Left renal cortex interstitium (tissue), 4 donors: ENCODE measurements around the gene GRHL3. TPM values are rescaled to one million over a fixed set of nuclear protein-coding genes. Genes with fewer than 3 reads are reported as not detected.

Experiments
- DNase-seq, 4 donors: peaks; one replicate each; pipeline ENCODE4 v3.0.0-alpha.2; 2013; ENCODE audit warnings: low read depth in 4 of 4, low spot score in 2 of 4, missing footprints in 1 of 4
- polyA plus RNA-seq, 4 donors: library from polyadenylated mRNA; unstranded; fragments of 120-200 nt; gene quantifications; one replicate each; pipeline ENCODE4 v1.2.1, GENCODE V29; 2013; ENCODE audit not compliant: insufficient read length in 4 of 4

GRHL3 gene
- polyA plus RNA-seq, 4 donors = 2.7 to 6.1 (median 4.5) TPM

- DNase-seq = no peak
These were observed 47.5 kb downstream of the GRHL3 start for GRCh38 chr1:24366707-24367106.

DNA sequence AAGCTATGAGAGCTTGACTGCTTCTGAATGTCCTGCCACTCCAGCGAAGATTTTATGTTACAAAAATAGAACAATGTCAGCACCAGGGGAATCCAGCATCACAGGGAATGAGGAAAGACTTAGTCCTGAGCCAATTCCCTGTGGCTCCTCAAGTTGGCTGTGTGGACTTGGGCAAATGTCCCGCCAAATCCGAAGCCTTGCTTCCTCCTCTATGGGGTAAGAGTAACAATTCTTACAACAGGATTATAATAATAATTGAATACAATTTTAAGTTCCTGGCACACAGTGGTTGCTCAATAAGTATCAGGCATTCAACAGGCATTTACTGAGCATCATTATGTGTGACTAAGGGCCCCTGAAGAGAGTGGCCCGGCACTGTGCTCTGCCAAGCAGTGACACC, 50.0 kb downstream of the GRHL3 start:
- DNase-seq = no peak

DNA sequence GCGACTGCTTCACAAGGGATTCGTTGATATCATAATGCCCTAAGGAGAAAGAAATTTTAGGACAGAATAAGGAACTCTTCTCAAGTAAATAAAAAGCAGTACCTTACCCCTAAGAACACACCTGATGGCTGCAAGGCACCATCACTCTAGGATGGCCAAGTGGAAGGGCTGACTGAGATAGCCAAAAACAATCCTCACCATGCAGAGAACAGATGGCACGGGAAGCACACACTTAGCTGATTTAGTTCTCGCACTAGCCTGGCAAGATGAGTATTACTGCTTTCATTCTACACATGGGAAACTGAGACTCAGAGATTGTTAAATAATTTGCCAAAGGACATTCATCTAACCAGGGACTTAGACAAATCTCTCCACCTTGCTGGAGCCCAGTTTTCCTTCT, 50.6 kb downstream of the GRHL3 start:
- no peak for DNase-seq

GRCh38 chr1:24373044-24373443, 53.9 kb downstream of the GRHL3 start:
- DNase-seq = no peak

GRCh38 chr1:24373710-24374109, 54.6 kb downstream of the GRHL3 start:
- no peak for DNase-seq

- no peak for DNase-seq
These were observed 56.0 kb downstream of the GRHL3 start for GRCh38 chr1:24374891-24375786.

GRCh38 chr1:24379733-24380315, 60.7 kb downstream of the GRHL3 start:
- no peak for DNase-seq

- DNase-seq = no peak
These were observed 61.4 kb downstream of the GRHL3 start for GRCh38 chr1:24380508-24380907.

- no peak for DNase-seq
These were observed 62.1 kb downstream of the GRHL3 start for GRCh38 chr1:24381256-24381655.

GRCh38 chr1:24382165-24382577, 63.0 kb downstream of the GRHL3 start:
- no peak for DNase-seq

DNA sequence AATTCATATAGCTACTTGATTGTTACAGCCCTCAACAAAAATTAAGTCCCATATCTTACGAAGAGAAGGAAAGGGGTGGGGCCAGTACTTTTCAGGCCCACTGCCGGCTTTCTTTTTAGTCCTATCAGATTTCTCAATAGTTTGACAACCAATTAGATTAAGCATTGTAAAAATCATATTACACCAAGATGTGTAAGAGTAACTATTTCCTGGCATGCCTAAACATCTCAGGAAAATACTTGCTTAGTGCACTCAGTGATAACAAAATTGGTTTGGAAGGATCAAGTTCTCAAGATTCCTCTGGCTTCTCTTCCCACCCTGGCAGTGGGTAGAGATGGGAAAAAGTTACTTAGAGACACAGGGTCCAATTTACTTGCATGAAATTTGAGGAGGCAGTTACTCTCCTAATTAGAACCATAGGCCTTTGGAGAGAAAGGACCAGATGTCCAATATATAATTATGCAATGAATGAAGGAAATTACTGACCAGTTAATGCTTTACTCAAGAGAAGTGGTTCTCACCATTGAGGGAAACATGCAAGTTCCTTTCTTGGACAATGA, 64.3 kb downstream of the GRHL3 start:
- DNase-seq = no peak

DNA sequence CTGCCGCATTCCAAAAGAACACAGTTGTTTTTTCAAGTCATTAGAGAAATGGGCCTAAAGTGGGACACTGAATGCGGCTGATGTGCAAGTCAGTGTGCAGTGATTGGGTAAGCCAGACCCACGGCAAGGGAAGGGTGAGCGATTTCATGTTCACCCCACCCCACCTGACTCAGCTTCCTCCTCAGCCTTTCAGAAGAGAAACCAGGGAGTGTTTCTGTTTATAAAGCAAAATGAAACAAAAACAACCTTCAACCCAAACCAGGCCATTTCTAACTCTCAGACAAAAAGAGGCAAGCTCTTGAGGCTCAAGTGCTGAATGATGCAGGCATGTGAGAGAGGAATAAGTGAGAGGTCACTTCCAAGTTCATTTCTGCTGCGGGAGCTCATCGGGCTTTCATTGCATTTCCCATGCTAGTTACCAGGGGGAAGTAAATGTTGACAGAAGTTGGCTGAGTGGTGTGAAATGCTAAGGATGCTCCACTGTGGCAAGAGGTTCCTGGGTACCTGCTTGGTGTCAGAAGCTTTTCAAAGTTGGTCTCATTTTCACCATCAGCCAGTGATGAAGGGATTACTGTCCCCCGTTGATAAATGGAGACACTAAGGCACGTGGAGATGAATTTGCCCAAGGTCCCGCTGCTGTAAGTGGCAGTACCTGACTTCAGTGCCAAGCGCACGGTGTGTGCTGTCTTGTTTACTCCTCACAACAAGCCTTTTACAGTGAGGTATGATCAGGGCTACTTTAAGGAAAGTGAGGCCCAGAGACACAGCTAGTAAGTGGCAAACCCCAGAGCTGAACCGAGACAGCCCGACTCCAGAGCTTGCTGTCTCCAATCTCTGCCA, 65.3 kb downstream of the GRHL3 start:
- DNase-seq = no peak

GRCh38 chr1:24385160-24385940, 66.2 kb downstream of the GRHL3 start:
- DNase-seq = no peak

DNA sequence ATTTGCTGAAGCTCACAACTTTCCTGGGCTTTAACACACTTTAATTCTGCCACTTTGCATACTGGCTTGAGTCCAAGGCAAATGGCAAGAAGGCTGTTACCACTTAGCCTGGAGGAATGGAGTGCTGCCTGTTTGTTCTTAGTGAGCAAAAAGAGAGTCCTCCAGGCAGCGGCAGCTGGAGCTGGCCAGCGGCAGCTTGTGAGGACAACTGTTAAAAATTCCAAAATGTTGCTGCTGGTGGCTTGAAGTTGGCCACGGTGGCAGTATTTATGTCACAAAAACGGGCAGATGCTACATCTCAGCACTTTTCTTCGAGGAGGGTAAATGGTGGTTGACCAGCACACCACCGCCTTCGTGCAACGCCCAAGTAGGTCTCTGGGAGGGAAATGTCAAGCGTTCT, 67.1 kb downstream of the GRHL3 start:
- DNase-seq = no peak

DNA sequence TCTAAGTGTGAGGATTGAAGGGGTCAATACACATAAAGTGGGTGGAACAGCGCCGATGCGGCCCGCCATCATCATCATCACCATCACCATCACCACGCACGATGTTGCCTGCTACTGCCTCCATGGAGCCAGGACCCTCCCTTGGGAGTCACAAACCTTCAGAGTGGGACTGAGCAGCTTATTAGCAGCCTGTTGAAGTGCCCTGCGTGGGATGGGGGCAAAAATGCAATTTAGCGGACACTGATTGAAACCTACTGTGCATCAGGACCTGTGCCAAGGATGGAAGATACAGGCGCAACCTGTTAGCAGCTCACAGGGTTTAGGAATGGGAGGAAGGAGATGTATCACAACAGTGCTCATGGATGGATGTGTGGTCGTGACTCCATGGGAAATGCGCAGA, 67.8 kb downstream of the GRHL3 start:
- no peak for DNase-seq

DNA sequence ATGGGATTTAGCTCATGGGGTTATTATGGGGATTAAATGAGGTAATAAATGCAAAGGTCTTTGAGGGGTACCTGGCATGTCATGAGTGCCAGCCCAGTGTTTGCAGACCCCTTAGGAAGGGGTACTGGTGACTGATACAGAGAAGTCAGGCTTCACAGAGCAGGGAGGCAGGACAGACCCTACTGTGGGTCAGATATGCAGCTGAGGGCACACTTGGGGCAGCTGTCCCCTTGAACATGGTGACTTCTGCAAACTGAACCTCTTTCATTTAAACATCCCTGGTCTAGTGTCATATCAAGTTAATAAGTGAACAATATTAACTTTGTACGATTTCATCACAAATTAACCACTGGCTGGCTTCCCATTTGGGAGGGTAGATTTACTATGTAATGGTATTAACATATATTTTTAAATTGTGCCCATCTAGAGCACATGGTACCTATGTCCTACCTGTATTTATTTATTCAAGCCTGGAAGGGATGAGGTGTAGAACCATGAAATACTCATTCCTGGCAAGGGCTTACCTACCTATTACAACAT, 68.5 kb downstream of the GRHL3 start:
- no peak for DNase-seq

DNA sequence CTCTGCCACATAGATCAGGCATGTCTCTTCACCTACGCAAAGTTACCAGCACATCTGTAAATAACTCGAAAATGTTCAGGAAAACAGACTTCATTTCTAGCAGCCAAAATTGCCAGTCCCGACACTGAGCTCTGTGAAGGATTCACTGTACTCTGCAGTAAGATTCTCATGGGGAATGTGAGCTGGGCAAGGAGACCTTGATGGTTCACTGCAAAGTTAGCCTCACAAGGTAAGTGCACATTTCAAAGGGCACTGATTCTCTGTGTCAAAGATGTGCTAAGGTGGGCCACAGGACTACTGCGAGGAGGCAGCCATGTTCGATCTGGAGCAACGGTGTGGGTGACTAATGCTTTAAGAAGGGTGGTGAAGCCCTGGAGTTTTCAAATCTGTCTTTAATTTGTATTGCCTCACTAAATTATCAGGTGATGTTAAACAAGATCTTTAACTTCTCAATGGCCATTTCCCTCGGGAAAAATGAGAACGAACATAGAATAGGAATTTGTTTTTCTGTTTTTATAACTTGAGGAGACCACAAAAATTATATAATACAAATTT, 69.3 kb downstream of the GRHL3 start:
- DNase-seq = no peak

DNA sequence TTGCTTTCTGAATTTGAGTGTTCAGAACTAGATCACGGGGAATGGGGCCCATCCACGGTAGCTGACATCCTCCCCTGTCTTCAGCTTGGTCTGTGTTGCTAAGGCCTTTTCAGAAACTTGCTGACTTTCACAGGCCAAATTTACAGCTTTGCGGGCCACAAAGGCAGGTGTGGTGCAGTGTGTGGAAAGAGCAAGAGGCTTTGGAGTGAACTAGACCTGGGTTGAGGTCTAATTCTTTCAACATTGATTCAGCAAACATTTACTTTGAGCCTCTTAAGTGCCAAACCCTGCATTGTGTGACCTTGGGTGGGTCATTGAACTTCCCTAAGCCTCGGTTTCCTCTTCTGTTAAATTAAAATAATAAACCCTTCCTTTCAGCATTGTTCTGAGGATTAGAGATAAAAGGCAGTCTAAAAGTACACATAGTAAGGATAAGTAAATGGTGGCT, 70.1 kb downstream of the GRHL3 start:
- DNase-seq = no peak

GRCh38 chr1:24390924-24391782, 72.0 kb downstream of the GRHL3 start:
- DNase-seq = peak in 2 of 4 donors; percentile 23 to 62
